HepG2 (cell line): Measurements from ENCODE around the gene CPPED1. TPM values are rescaled to one million over a fixed set of nuclear protein-coding genes. Genes with fewer than 3 reads are reported as not detected.

Experiments used
- ARID3A ChIP-seq: IDR thresholded peaks from 2 replicates; pipeline ENCODE4 v1.6.1; 2012; ENCODE audit warnings: low read depth, low read length, improper control_type of control experiment
- ATF7 ChIP-seq, 2 experiments: fragments of 450-650 bp in 1 of 2; sonication (generic) in 1 of 2; formaldehyde crosslinking in 1 of 2; IDR thresholded peaks; 2 replicates each; pipeline versions ENCODE4 v1.4.0 to v1.6.1; 2016 to 2020; ENCODE audit warnings: antibody characterized with exemption in 1 of 2, mild to moderate bottlenecking in 1 of 2, missing genetic modification reagents in 1 of 2
- HHEX ChIP-seq: IDR thresholded peaks from 2 replicates; pipeline ENCODE4 v1.6.1; 2016; ENCODE audit warnings: control low read depth
- MAFG ChIP-seq: sonication (generic); formaldehyde crosslinking; IDR thresholded peaks from 2 replicates; pipeline ENCODE4 v1.5.1; 2020; ENCODE audit warnings: mild to moderate bottlenecking, missing genetic modification reagents
- POLR2A ChIP-seq, 2 experiments: IDR thresholded peaks; 2 replicates each; pipeline ENCODE4 v1.6.1; 2011; ENCODE audit warnings: low read depth in 2 of 2, low read length in 2 of 2, mild to moderate bottlenecking in 1 of 2, moderate library complexity in 1 of 2; ENCODE audit not compliant: insufficient read depth in 1 of 2
- THRA ChIP-seq: sonication (generic); formaldehyde crosslinking; IDR thresholded peaks from 2 replicates; pipeline ENCODE4 v1.4.0; 2020; ENCODE audit warnings: missing genetic modification reagents, borderline replicate concordance
- ZEB1 ChIP-seq: IDR thresholded peaks from 2 replicates; pipeline ENCODE4 v1.6.1; 2012; ENCODE audit warnings: mild to moderate bottlenecking, low read depth, inconsistent platforms; ENCODE audit not compliant: insufficient replicate concordance
- ZNF180 ChIP-seq: sonication (generic); formaldehyde crosslinking; IDR thresholded peaks from 2 replicates; pipeline ENCODE4 v1.4.0; 2020; ENCODE audit warnings: low read depth, missing genetic modification reagents, borderline replicate concordance
- ZNF512B ChIP-seq: sonication (generic); formaldehyde crosslinking; IDR thresholded peaks from 2 replicates; pipeline ENCODE4 v1.5.1; 2020; ENCODE audit warnings: missing genetic modification reagents, mild to moderate bottlenecking, borderline replicate concordance
- ZNF562 ChIP-seq: sonication (generic); formaldehyde crosslinking; IDR thresholded peaks from 2 replicates; pipeline ENCODE4 v1.8.0; 2022; ENCODE audit warnings: missing genetic modification reagents, borderline replicate concordance
- ZNF646 ChIP-seq: sonication (generic); formaldehyde crosslinking; IDR thresholded peaks from 2 replicates; pipeline ENCODE4 v1.9.0; 2021; ENCODE audit warnings: mild to moderate bottlenecking, missing genetic modification reagents
- ZNF709 ChIP-seq: sonication (generic); formaldehyde crosslinking; IDR thresholded peaks from 2 replicates; pipeline ENCODE4 v1.5.0; 2020; ENCODE audit warnings: mild to moderate bottlenecking, missing genetic modification reagents
- polyA plus RNA-seq, 8 experiments: library from polyadenylated mRNA; depleted of rRNA in 3 of 8; stranded (reverse) in 7 of 8; unstranded in 1 of 8; fragments of >200 nt; fragmentation: Illumina TruSeq in 4 of 8; extraction: Trizol in 4 of 8; gene quantifications; 2 replicates each; pipeline versions ENCODE4 v1.2.1 to v1.2.3, GENCODE V29; 2011 to 2016; ENCODE audit warnings: low read depth in 4 of 8, missing spikeins in 1 of 8, mixed read lengths in 1 of 8; ENCODE audit not compliant: insufficient read depth in 1 of 8
- total RNA-seq, 5 experiments: library from RNA; depleted of rRNA; stranded (reverse); fragments of >200 nt; fragmentation: Illumina TruSeq; extraction: Trizol; gene quantifications; 2 replicates each; pipeline ENCODE4 v1.2.3, GENCODE V29; 2016; ENCODE audit warnings: low read depth in 1 of 5

CPPED1 gene
- total and polyA plus RNA-seq, 2 of the 13 experiments (the other 11 are each of a cell fraction or from before 2014, with no cell fraction given): 66.6 to 71.3 TPM

GRCh38 chr16:12658506-12658905 is 145.2 kb downstream of the CPPED1 start (continued):
- no peak for TF ChIP-seq ZNF512B (CRISPR knock-in tag)
- TF ChIP-seq ZNF180: no peak
- TF ChIP-seq ZNF646 (CRISPR knock-in tag): no peak
- TF ChIP-seq THRA (CRISPR knock-in tag): no peak
- TF ChIP-seq ARID3A: no peak
- no peak for TF ChIP-seq ZEB1
- no peak for TF ChIP-seq ATF7 (IDR thresholded peaks at IDR 0.05)
- 0 out of 2 replicates have a peak, but pooled peaks have one; percentile 19 for TF ChIP-seq ATF7 (CRISPR knock-in tag; IDR thresholded peaks at IDR 0.05)
- TF ChIP-seq POLR2A (IDR thresholded peaks at IDR 0.05; ENCODE audit: insufficient read depth in 1 of 2, low read depth in 2 of 2, low read length in 2 of 2): 0 out of 4 replicates have a peak, but pooled peaks of 1 of the 2 experiments have one; percentile 8
- no peak for TF ChIP-seq ZNF709 (CRISPR knock-in tag)
- TF ChIP-seq ZNF562 (CRISPR knock-in tag): no peak
- TF ChIP-seq MAFG (CRISPR knock-in tag): no peak
- no peak for TF ChIP-seq HHEX (CRISPR knock-in tag)
